SK-N-SH (cell line): ENCODE results near the gene GTF2H4. TPM values are rescaled to one million over a fixed set of nuclear protein-coding genes. Genes with fewer than 3 reads are reported as not detected.

Experiments
- CTCF ChIA-PET: fragments of 300-600, 350-600 bp; formaldehyde crosslinking; extraction: SDS; loops from one replicate; lab custom pipeline; 2021; lab: Yijun Ruan, JAX
- POLR2A ChIA-PET: fragments of 350-600 bp; sonication (Branson Sonifier 250); formaldehyde crosslinking; extraction: SDS; loops from one replicate; lab custom pipeline; 2020; ENCODE audit warnings: antibody characterized with exemption, inconsistent platforms; lab: Yijun Ruan, JAX
- DNase-seq: peaks from one replicate; pipeline ENCODE4 v3.0.0; 2012
- H2AFZ ChIP-seq: fragments of 200-600 bp; sonication (generic); 2 replicates; pipeline ENCODE4 v1.8.1; 2016; ENCODE audit warnings: antibody characterized with exemption, mild to moderate bottlenecking, low read depth
- H3F3A ChIP-seq: fragments of 200-600 bp; sonication (generic); replicated peaks from 2 replicates; pipeline ENCODE3; 2016; ENCODE audit warnings: antibody characterized with exemption, mild to moderate bottlenecking; ENCODE audit not compliant: insufficient read depth
- H3K27ac ChIP-seq, 2 experiments: fragments of 200-500 bp in 1 of 2; fragments of 200-600 bp in 1 of 2; sonication (Bioruptor generic) in 1 of 2; sonication (generic), shearing (Covaris generic) in 1 of 2; 2 replicates each; pipeline versions ENCODE4 v1.5.1 to v1.6.1; 2014 to 2016; ENCODE audit warnings: low read depth in 2 of 2, inconsistent platforms in 1 of 2, low read length in 1 of 2, mild to moderate bottlenecking in 1 of 2, mixed read lengths in 1 of 2
- H3K27me3 ChIP-seq: fragments of 200-600 bp; sonication (generic), shearing (Covaris generic); 2 replicates; pipeline ENCODE4 v1.6.1; 2016; ENCODE audit warnings: mixed run types; ENCODE audit not compliant: insufficient read depth
- H3K36me3 ChIP-seq, 2 experiments: fragments of 200-500 bp in 1 of 2; fragments of 200-600 bp in 1 of 2; sonication (Bioruptor generic) in 1 of 2; sonication (generic) in 1 of 2; replicated peaks in 1 of 2; 2 replicates each; pipeline versions ENCODE3 to v1.5.1; 2014 to 2016; ENCODE audit warnings: low read length in 1 of 2, mild to moderate bottlenecking in 1 of 2; ENCODE audit not compliant: insufficient read depth in 2 of 2, control insufficient read depth in 1 of 2
- H3K4me1 ChIP-seq, 2 experiments: fragments of 200-500 bp in 1 of 2; fragments of 200-600 bp in 1 of 2; sonication (Bioruptor generic) in 1 of 2; sonication (generic), shearing (Covaris generic) in 1 of 2; 2 replicates each; pipeline versions ENCODE4 v1.5.1 to v1.6.1; 2014 to 2016; ENCODE audit warnings: low read depth in 1 of 2, low read length in 1 of 2, mixed run types in 1 of 2; ENCODE audit not compliant: insufficient read depth in 2 of 2, control insufficient read depth in 1 of 2
- H3K4me2 ChIP-seq: fragments of 200-600 bp; sonication (generic), shearing (Covaris generic); 2 replicates; pipeline ENCODE4 v1.6.1; 2017; ENCODE audit warnings: mixed run types
- H3K4me3 ChIP-seq, 2 experiments: fragments of 200-500 bp in 1 of 2; fragments of 200-600 bp in 1 of 2; sonication (Bioruptor generic) in 1 of 2; sonication (generic), shearing (Covaris generic) in 1 of 2; 2 replicates each; pipeline versions ENCODE4 v1.5.1 to v1.8.1; 2014 to 2016; ENCODE audit warnings: low read depth in 2 of 2, inconsistent platforms in 1 of 2, low read length in 1 of 2, mild to moderate bottlenecking in 1 of 2, mixed read lengths in 1 of 2, moderate library complexity in 1 of 2
- H3K79me2 ChIP-seq: fragments of 200-600 bp; sonication (generic); 2 replicates; pipeline ENCODE4 v1.8.1; 2017; ENCODE audit warnings: mild to moderate bottlenecking; ENCODE audit not compliant: insufficient read depth
- H3K9ac ChIP-seq: fragments of 200-600 bp; sonication (generic); 2 replicates; pipeline ENCODE4 v1.6.1; 2017; ENCODE audit warnings: mixed run types
- H3K9me2 ChIP-seq: fragments of 200-600 bp; sonication (generic); 2 replicates; pipeline ENCODE4 v1.6.1; 2017; ENCODE audit warnings: mixed run types
- H3K9me3 ChIP-seq: fragments of 200-600 bp; sonication (generic); 2 replicates; pipeline ENCODE4 v1.6.1; 2017; ENCODE audit warnings: mixed run types, mild to moderate bottlenecking, moderate library complexity
- H4K20me1 ChIP-seq: fragments of 200-600 bp; sonication (generic); 2 replicates; pipeline ENCODE4 v1.6.1; 2017; ENCODE audit warnings: mild to moderate bottlenecking, mixed run types; ENCODE audit not compliant: insufficient read depth
- CTCF ChIP-seq: fragments of 200-600 bp; sonication (generic); IDR thresholded peaks from 2 replicates; pipeline ENCODE4 v1.6.1; 2017; ENCODE audit warnings: antibody characterized with exemption, mild to moderate bottlenecking, moderate library complexity
- FOXM1 ChIP-seq: IDR thresholded peaks from 2 replicates; pipeline ENCODE4 v1.4.0; 2012; ENCODE audit warnings: low read depth, mild to moderate bottlenecking
- GABPA ChIP-seq: IDR thresholded peaks from 2 replicates; pipeline ENCODE4 v1.4.0; 2012; ENCODE audit warnings: low read depth, mild to moderate bottlenecking
- JUND ChIP-seq: IDR thresholded peaks from 2 replicates; pipeline ENCODE4 v1.4.0; 2012
- MAX ChIP-seq: IDR thresholded peaks from 2 replicates; pipeline ENCODE4 v1.4.0; 2012; ENCODE audit warnings: low read depth
- MEF2A ChIP-seq: IDR thresholded peaks from 2 replicates; pipeline ENCODE4 v1.4.0; 2012; ENCODE audit warnings: low read depth, borderline replicate concordance
- NRF1 ChIP-seq: IDR thresholded peaks from 2 replicates; pipeline ENCODE4 v1.6.1; 2012; ENCODE audit warnings: low read depth, mild to moderate bottlenecking, low read length
- PBX3 ChIP-seq: IDR thresholded peaks from 2 replicates; pipeline ENCODE4; 2012
- POLR2AphosphoS5 ChIP-seq: IDR thresholded peaks from 2 replicates; pipeline ENCODE4 v1.6.1; 2012; ENCODE audit warnings: low read depth, low read length
- RAD21 ChIP-seq: IDR thresholded peaks from 2 replicates; pipeline ENCODE4 v1.6.1; 2012; ENCODE audit warnings: mild to moderate bottlenecking, low read length
- REST ChIP-seq: IDR thresholded peaks from 2 replicates; pipeline ENCODE4 v1.6.1; 2012; ENCODE audit warnings: mild to moderate bottlenecking, low read depth, low read length, moderate library complexity
- RFX5 ChIP-seq: IDR thresholded peaks from 2 replicates; pipeline ENCODE4 v1.6.1; 2012; ENCODE audit warnings: mild to moderate bottlenecking, improper control_type of control experiment, low read length
- TAF1 ChIP-seq: IDR thresholded peaks from 2 replicates; pipeline ENCODE4 v1.6.1; 2012; ENCODE audit warnings: low read depth, mild to moderate bottlenecking, low read length, moderate library complexity, borderline replicate concordance
- USF2 ChIP-seq: fragments of 150-350 bp; IDR thresholded peaks from 2 replicates; pipeline ENCODE4 v1.6.1; 2017; ENCODE audit warnings: antibody characterized with exemption, low read length, low read depth, borderline replicate concordance
- WGBS: methylation state at CpG from one replicate; pipeline ENCODE4 v1.1.6; 2017; ENCODE audit warnings: low lambda C conversion rate; 5-methylcytosine and 5-hydroxymethylcytosine counted together
- polyA plus RNA-seq, 3 experiments: library from polyadenylated mRNA; depleted of rRNA; stranded (reverse); fragments of >200 nt; gene quantifications; 2 replicates each; pipeline ENCODE4 v1.2.3, GENCODE V29; 2012

GTF2H4 gene
- polyA plus RNA-seq, 1 of the 3 experiments (the other 2 are of a cell fraction): 30.7 TPM

GRCh38 chr6:30948811-30949210 is 40.8 kb downstream of the GTF2H4 start:
- no peaks in the 10 kb centered on the region for H3K9me2 ChIP-seq
- H3K79me2 ChIP-seq: no peaks in the 10 kb centered on the region
- ChIA-PET POLR2A (no interaction called here), CTCF (interaction anchor here (0.7 to 2.0 kb wide), 2 partner anchors 139 to 894 kb away, joined by 3 to 5 read pairs; no protein-coding TSS in a partner anchor)
- H3K36me3 ChIP-seq: no peaks in the 10 kb centered on the region
- H3K9ac ChIP-seq: no peak overlapping the region
- H3K27ac ChIP-seq: no peak overlapping the region
- H3F3A ChIP-seq: no peaks in the 10 kb centered on the region
- no peak overlapping the region for H2AFZ ChIP-seq
- no peaks in the 10 kb centered on the region for H4K20me1 ChIP-seq
- DNase-seq: no peak
- H3K27me3 ChIP-seq: peaks cover 29% of the 10 kb centered on the region; the same call in 1 of the 2 replicates
- H3K4me2 ChIP-seq: no peak overlapping the region
- no peaks in the 10 kb centered on the region for H3K9me3 ChIP-seq
- TF ChIP-seq RAD21 (no peak), MEF2A (no peak), JUND (no peak), NRF1 (no peak), PBX3 (no peak), TAF1 (no peak), FOXM1 (no peak), USF2 (no peak), MAX (no peak), POLR2AphosphoS5 (no peak), GABPA (no peak), CTCF (no peak), RFX5 (no peak), REST (no peak)
- WGBS: 29% methylated on average over 6 of the region's 6 CpGs
- H3K4me1 ChIP-seq: no peaks in the 10 kb centered on the region
- no peak overlapping the region for H3K4me3 ChIP-seq
